H9 (cell line): ENCODE measurements around the gene CA5A. TPM values are rescaled to one million over a fixed set of nuclear protein-coding genes. Genes with fewer than 3 reads are reported as not detected.

Source experiments
- DNase-seq: peaks from one replicate; pipeline ENCODE4 v3.0.0-alpha.2; 2017
- H2AFZ ChIP-seq: one replicate; pipeline ENCODE4 v1.6.1; 2013; ENCODE audit warnings: mild to moderate bottlenecking, low read length, control low read depth, moderate library complexity
- H2AK5ac ChIP-seq: 2 replicates; pipeline ENCODE4 v1.6.1; 2013; ENCODE audit warnings: low read length, control low read depth, mixed read lengths; ENCODE audit not compliant: insufficient read length
- H2BK120ac ChIP-seq: one replicate; pipeline ENCODE4 v1.6.1; 2013; ENCODE audit warnings: low read depth, mild to moderate bottlenecking, low read length, control low read depth, inconsistent platforms; ENCODE audit not compliant: poor library complexity, severe bottlenecking
- H2BK12ac ChIP-seq: 2 replicates; pipeline ENCODE4 v1.6.1; 2013; ENCODE audit warnings: low read length, control low read depth, mixed read lengths, low read depth; ENCODE audit not compliant: insufficient read length
- H2BK15ac ChIP-seq: 2 replicates; pipeline ENCODE4 v1.6.1; 2013; ENCODE audit warnings: low read depth, low read length, control low read depth
- H2BK20ac ChIP-seq: one replicate; pipeline ENCODE4 v1.6.1; 2013; ENCODE audit warnings: low read depth, mild to moderate bottlenecking, low read length, control low read depth, inconsistent platforms; ENCODE audit not compliant: poor library complexity, severe bottlenecking
- H2BK5ac ChIP-seq: 2 replicates; pipeline ENCODE4 v1.6.1; 2013; ENCODE audit warnings: low read length, control low read depth, mixed read lengths; ENCODE audit not compliant: insufficient read length
- H3K14ac ChIP-seq: 2 replicates; pipeline ENCODE4 v1.6.1; 2013; ENCODE audit warnings: low read length, control low read depth; ENCODE audit not compliant: insufficient read depth
- H3K18ac ChIP-seq: 2 replicates; pipeline ENCODE4 v1.6.1; 2013; ENCODE audit warnings: low read depth, mild to moderate bottlenecking, mixed read lengths, low read length, control low read depth; ENCODE audit not compliant: insufficient read length
- H3K23ac ChIP-seq: 2 replicates; pipeline ENCODE4 v1.6.1; 2013; ENCODE audit warnings: low read length, control low read depth, mixed read lengths, low read depth; ENCODE audit not compliant: insufficient read length
- H3K23me2 ChIP-seq: 2 replicates; pipeline ENCODE4 v1.6.1; 2013; ENCODE audit warnings: low read depth, mild to moderate bottlenecking, mixed read lengths, low read length, control low read depth; ENCODE audit not compliant: insufficient read length, poor library complexity, severe bottlenecking
- H3K27ac ChIP-seq: 2 replicates; pipeline ENCODE4 v1.5.1; 2013; ENCODE audit warnings: low read length, control low read depth, mixed read lengths, low read depth; ENCODE audit not compliant: insufficient read length
- H3K27me3 ChIP-seq: 2 replicates; pipeline ENCODE4 v1.6.1; 2013; ENCODE audit warnings: low read length, control low read depth, inconsistent platforms; ENCODE audit not compliant: insufficient read depth
- H3K4ac ChIP-seq: 2 replicates; pipeline ENCODE4 v1.6.1; 2013; ENCODE audit warnings: low read depth, mild to moderate bottlenecking, control low read depth, inconsistent platforms, low read length, moderate library complexity
- H3K4me1 ChIP-seq: 2 replicates; pipeline ENCODE4 v1.6.1; 2013; ENCODE audit warnings: low read length, control low read depth, inconsistent platforms; ENCODE audit not compliant: insufficient read depth
- H3K4me2 ChIP-seq: 2 replicates; pipeline ENCODE4 v1.6.1; 2013; ENCODE audit warnings: low read length, control low read depth, mixed read lengths; ENCODE audit not compliant: insufficient read length, insufficient read depth
- H3K56ac ChIP-seq: 2 replicates; pipeline ENCODE4 v1.6.1; 2013; ENCODE audit warnings: low read depth, mild to moderate bottlenecking, mixed read lengths, low read length, control low read depth; ENCODE audit not compliant: insufficient read length
- H3K79me1 ChIP-seq: 2 replicates; pipeline ENCODE4 v1.6.1; 2013; ENCODE audit warnings: low read depth, mild to moderate bottlenecking, moderate library complexity, low read length, control low read depth, inconsistent platforms; ENCODE audit not compliant: insufficient read depth, poor library complexity, severe bottlenecking
- H3K79me2 ChIP-seq: 2 replicates; pipeline ENCODE4 v1.6.1; 2013; ENCODE audit warnings: low read length, control low read depth, inconsistent platforms; ENCODE audit not compliant: insufficient read depth
- H3K9ac ChIP-seq: 2 replicates; pipeline ENCODE4 v1.6.1; 2013; ENCODE audit warnings: low read length, control low read depth, mixed read lengths; ENCODE audit not compliant: insufficient read length; ENCODE audit errors: extremely low read depth
- H3K9me3 ChIP-seq: one replicate; pipeline ENCODE4 v1.6.1; 2013; ENCODE audit warnings: low read depth, low read length, inconsistent platforms; ENCODE audit not compliant: control insufficient read depth
- H3T11ph ChIP-seq: one replicate; pipeline ENCODE4 v1.6.1; 2013; ENCODE audit warnings: mild to moderate bottlenecking, low read length, control low read depth, inconsistent platforms
- H4K20me1 ChIP-seq: one replicate; pipeline ENCODE4 v1.6.1; 2013; ENCODE audit not compliant: control insufficient read depth, insufficient read length, insufficient read depth
- H4K5ac ChIP-seq: 2 replicates; pipeline ENCODE4 v1.6.1; 2013; ENCODE audit warnings: low read depth, mild to moderate bottlenecking, mixed read lengths, low read length, control low read depth; ENCODE audit not compliant: insufficient read length
- H4K8ac ChIP-seq: replicated peaks from 2 replicates; pipeline ENCODE4 v1.6.1; 2013; ENCODE audit warnings: low read length, control low read depth, mixed read lengths, low read depth; ENCODE audit not compliant: insufficient read length
- H4K91ac ChIP-seq: 2 replicates; pipeline ENCODE4 v1.6.1; 2013; ENCODE audit warnings: low read depth, mild to moderate bottlenecking, moderate library complexity, mixed read lengths, low read length, control low read depth; ENCODE audit not compliant: insufficient read length
- H3K27ac Mint-ChIP-seq, 3 experiments: 2 replicates in 2 of 3; 3 replicates in 1 of 3; pipeline ENCODE4 v1.8.0; 2020 to 2021; ENCODE audit warnings: mixed read lengths in 3 of 3, mild to moderate bottlenecking in 1 of 3, moderate library complexity in 1 of 3
- H3K27me3 Mint-ChIP-seq: 2 replicates; pipeline ENCODE4 v1.8.0; 2021; ENCODE audit warnings: low read depth, mild to moderate bottlenecking, moderate library complexity, mixed read lengths
- H3K36me3 Mint-ChIP-seq, 3 experiments: 2 replicates in 2 of 3; 3 replicates in 1 of 3; pipeline ENCODE4 v1.8.0; 2020 to 2021; ENCODE audit warnings: low read depth in 3 of 3, mixed read lengths in 3 of 3; ENCODE audit not compliant: insufficient read depth in 1 of 3
- H3K4me1 Mint-ChIP-seq, 2 experiments: 2 replicates each; pipeline ENCODE4 v1.8.0; 2020; ENCODE audit warnings: mixed read lengths in 2 of 2
- H3K4me3 Mint-ChIP-seq, 2 experiments: 2 replicates in 1 of 2; 3 replicates in 1 of 2; pipeline ENCODE4 v1.8.0; 2020 to 2021; ENCODE audit warnings: mild to moderate bottlenecking in 2 of 2, mixed read lengths in 2 of 2, moderate library complexity in 1 of 2
- H3K9me3 Mint-ChIP-seq, 2 experiments: 2 replicates in 1 of 2; 3 replicates in 1 of 2; pipeline ENCODE4 v1.8.0; 2020; ENCODE audit warnings: mild to moderate bottlenecking in 2 of 2, mixed read lengths in 2 of 2, moderate library complexity in 1 of 2
- CTCF ChIP-seq: fragments of 200-600 bp; sonication (generic); conservative IDR thresholded peaks from 3 replicates; pipeline ENCODE4 v1.8.0; 2021; ENCODE audit warnings: antibody characterized with exemption, mild to moderate bottlenecking
- WGBS: extraction: QIAGEN DNeasy Blood & Tissue Kit; methylation state at CpG from one replicate; pipeline ENCODE4 v1.1.7; 2013; ENCODE audit warnings: missing lambda C conversion rate, low lambda C conversion rate, mixed read lengths; ENCODE audit not compliant: insufficient read length; ENCODE audit errors: extremely low coverage; 5-methylcytosine and 5-hydroxymethylcytosine counted together
- total RNA-seq: library from RNA; stranded (reverse); gene quantifications from 2 replicates; pipeline ENCODE4 v1.2.1, GENCODE V29; 2021

CA5A gene
- total RNA-seq, 1 experiment from 2014 or later = not detected

GRCh38 chr16:87956365-87957231, 20.3 kb upstream of the CA5A start:
- no peak overlapping the region for H3K18ac ChIP-seq
- no peak overlapping the region for H2BK5ac ChIP-seq
- no peak overlapping the region for H3K4me3 Mint-ChIP-seq
- peaks cover 14 to 38% (median 30%) of the 10 kb centered on the region in 3 experiments for H3K36me3 Mint-ChIP-seq
- no peak overlapping the region for H4K91ac ChIP-seq
- no peak overlapping the region for H3K56ac ChIP-seq
- H4K8ac ChIP-seq = no peak overlapping the region
- no peak overlapping the region for H2BK12ac ChIP-seq
- H3K27me3 ChIP-seq = no peaks in the 10 kb centered on the region
- H3K14ac ChIP-seq = no peak overlapping the region
- peak; percentile 52 for TF ChIP-seq CTCF
- H3K27ac ChIP-seq = no peak overlapping the region
- H3K9me3 ChIP-seq = no peaks in the 10 kb centered on the region
- H3K79me2 ChIP-seq = peaks cover 20% of the 10 kb centered on the region; the same call in 1 of the 2 replicates
- H2AK5ac ChIP-seq = no peak overlapping the region
- no peak overlapping the region for H3K4me2 ChIP-seq
- H2AFZ ChIP-seq = no peak overlapping the region
- H4K20me1 ChIP-seq = no peaks in the 10 kb centered on the region
- peaks cover 7% of the 10 kb centered on the region for H3K23me2 ChIP-seq
- no peak overlapping the region for H2BK120ac ChIP-seq
- peaks cover 14% of the 10 kb centered on the region for H3K79me1 ChIP-seq
- H3K9me3 Mint-ChIP-seq = no peaks in the 10 kb centered on the region
- H3K4ac ChIP-seq = no peak overlapping the region
- peak overlapping the region; percentile 88 to 96 (median 89) for H3K27ac Mint-ChIP-seq
- H3T11ph ChIP-seq = no peak overlapping the region
- no peaks in the 10 kb centered on the region; the same call in none of the 2 replicates for H3K27me3 Mint-ChIP-seq
- H3K4me1 ChIP-seq = no peaks in the 10 kb centered on the region
- H3K23ac ChIP-seq = no peak overlapping the region
- H3K4me1 Mint-ChIP-seq = peaks cover 44 to 46% of the 10 kb centered on the region in 2 experiments
- no CpG with 5 or more reads among the region's 30 CpGs for WGBS
- no peak overlapping the region for H2BK20ac ChIP-seq
- H2BK15ac ChIP-seq = no peak overlapping the region
- no peak overlapping the region for H3K9ac ChIP-seq
- no peak overlapping the region for H4K5ac ChIP-seq
- DNase-seq = no peak
